Lower leg skin (tissue), 4 donors: ENCODE results near the gene TRMT1. TPM values are rescaled to one million over a fixed set of nuclear protein-coding genes. Genes with fewer than 3 reads are reported as not detected.

ENCODE experiments used
- DNase-seq, 2 donors: peaks; one replicate each; pipeline ENCODE4 v3.0.0-alpha.2; 2019; ENCODE audit warnings: low spot score in 2 of 2
- H3K4me3 ChIP-seq: fragments of 200-600 bp; sonication (generic); 2 replicates; pipeline ENCODE4 v1.5.1; 2017; ENCODE audit warnings: mild to moderate bottlenecking, low read depth; ENCODE audit not compliant: poor library complexity, severe bottlenecking
- POLR2A ChIP-seq, 2 donors: fragments of 450-650 bp; IDR thresholded peaks; one replicate each; pipeline ENCODE4 v1.6.1; 2016 to 2017; ENCODE audit warnings: antibody characterized with exemption in 2 of 2, mild to moderate bottlenecking in 1 of 2, moderate library complexity in 1 of 2
- WGBS, 2 donors: methylation state at CpG; one replicate each; pipeline ENCODE4 v1.1.5; 2018; 5-methylcytosine and 5-hydroxymethylcytosine counted together
- intact Hi-C: fragments of 100-400 bp; cut with DNase I; formaldehyde crosslinking; loops from one replicate; pipeline ENCODE4 v1.15.0; 2023; ENCODE audit warnings: low total_unique reads
- total RNA-seq, 4 donors: library from RNA; depleted of rRNA; stranded (reverse); fragments of >200 nt; gene quantifications; one replicate each; pipeline ENCODE4 v1.1.0, GENCODE V29; 2016
- TF ChIP-seq, protein P1 (sequence below), 3 donors: fragments of 450-650 bp; IDR thresholded peaks; one replicate each; pipeline ENCODE4 v1.5.1; 2016; ENCODE audit warnings: antibody characterized with exemption in 3 of 3, mild to moderate bottlenecking in 3 of 3, moderate library complexity in 2 of 3

TRMT1 gene
- total RNA-seq, 4 donors from 2014 or later, result 17.7 to 60.4 (median 32.7) TPM

- no peak overlapping the region for H3K4me3 ChIP-seq
- WGBS, 2 donors, result 50 to 67% methylated on average over 1 of the region's 1 CpG
- TF ChIP-seq, protein P1, sequence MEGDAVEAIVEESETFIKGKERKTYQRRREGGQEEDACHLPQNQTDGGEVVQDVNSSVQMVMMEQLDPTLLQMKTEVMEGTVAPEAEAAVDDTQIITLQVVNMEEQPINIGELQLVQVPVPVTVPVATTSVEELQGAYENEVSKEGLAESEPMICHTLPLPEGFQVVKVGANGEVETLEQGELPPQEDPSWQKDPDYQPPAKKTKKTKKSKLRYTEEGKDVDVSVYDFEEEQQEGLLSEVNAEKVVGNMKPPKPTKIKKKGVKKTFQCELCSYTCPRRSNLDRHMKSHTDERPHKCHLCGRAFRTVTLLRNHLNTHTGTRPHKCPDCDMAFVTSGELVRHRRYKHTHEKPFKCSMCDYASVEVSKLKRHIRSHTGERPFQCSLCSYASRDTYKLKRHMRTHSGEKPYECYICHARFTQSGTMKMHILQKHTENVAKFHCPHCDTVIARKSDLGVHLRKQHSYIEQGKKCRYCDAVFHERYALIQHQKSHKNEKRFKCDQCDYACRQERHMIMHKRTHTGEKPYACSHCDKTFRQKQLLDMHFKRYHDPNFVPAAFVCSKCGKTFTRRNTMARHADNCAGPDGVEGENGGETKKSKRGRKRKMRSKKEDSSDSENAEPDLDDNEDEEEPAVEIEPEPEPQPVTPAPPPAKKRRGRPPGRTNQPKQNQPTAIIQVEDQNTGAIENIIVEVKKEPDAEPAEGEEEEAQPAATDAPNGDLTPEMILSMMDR (IDR thresholded peaks at IDR 0.05), result no peak
- TF ChIP-seq POLR2A (IDR thresholded peaks at IDR 0.05), result no peak
- intact Hi-C loops, result no loop called here
- DNase-seq, result no peak
These were observed 12.0 kb upstream of the TRMT1 start for GRCh38 chr19:13128583-13128982.

DNA sequence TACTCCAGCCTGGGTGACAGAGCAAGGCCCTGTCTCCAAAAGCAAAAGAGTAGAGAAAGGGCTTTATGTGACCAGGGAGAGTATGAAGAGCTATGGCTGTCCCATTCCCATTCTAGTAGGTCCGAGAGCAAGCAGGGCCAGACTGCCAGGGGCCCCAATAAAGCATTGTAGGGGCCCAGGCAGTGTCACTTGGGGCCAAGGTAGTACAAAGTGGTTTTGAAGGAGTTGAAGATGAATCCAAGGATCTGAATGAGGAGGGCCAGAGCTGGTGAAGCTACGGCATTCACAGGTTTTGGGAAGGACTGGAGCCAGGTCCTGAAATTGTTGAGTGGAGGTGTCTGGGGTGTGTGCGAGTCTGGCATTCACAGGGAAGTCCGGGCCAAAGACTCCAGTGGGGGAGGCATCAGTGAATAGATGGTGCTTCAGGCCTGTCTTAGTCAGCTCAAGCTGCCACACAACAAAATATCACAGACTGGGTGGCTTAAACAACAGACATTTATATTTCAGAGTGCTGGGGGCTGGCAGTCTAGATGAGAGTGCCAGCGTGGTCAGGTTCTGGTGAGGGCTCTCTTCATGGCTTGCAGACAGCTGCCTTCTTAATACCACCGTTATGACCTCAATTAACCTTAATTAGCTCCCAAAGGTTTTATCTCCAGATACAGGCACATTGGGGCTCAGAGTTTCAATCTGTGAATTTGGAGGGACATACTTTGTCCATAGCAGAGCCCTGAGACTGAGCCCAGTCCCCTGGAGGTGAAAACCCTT lies 11.5 kb upstream of the TRMT1 start:
- H3K4me3 ChIP-seq, result no peak overlapping the region
- no peak for DNase-seq
- 89 to 90% methylated on average over 6 of the region's 6 CpGs for WGBS, 2 donors
- intact Hi-C loops, result no loop called here
- TF ChIP-seq, protein P1 (IDR thresholded peaks at IDR 0.05), result no peak
- no peak for TF ChIP-seq POLR2A (IDR thresholded peaks at IDR 0.05)

- WGBS, 2 donors, result 82 to 88% methylated on average over 9 of the region's 9 CpGs
- TF ChIP-seq, protein P1 (IDR thresholded peaks at IDR 0.05), result no peak
- TF ChIP-seq POLR2A (IDR thresholded peaks at IDR 0.05), result no peak
- intact Hi-C loops, result no loop called here
These were observed 10.5 kb upstream of the TRMT1 start for GRCh38 chr19:13127051-13127450.

GRCh38 chr19:13122980-13123957 lies 6.7 kb upstream of the TRMT1 start:
- no peak for TF ChIP-seq POLR2A (IDR thresholded peaks at IDR 0.05)
- TF ChIP-seq, protein P1 (IDR thresholded peaks at IDR 0.05), result no peak
- intact Hi-C loops, result no loop called here
- WGBS, 2 donors, result 87 to 95% methylated on average over 20 of the region's 20 CpGs
- no peak overlapping the region for H3K4me3 ChIP-seq
- no peak for DNase-seq

More at GRCh38 chr19:13127051-13127450, 10.5 kb upstream of the TRMT1 start:
- no peak overlapping the region for H3K4me3 ChIP-seq
- DNase-seq, result no peak

- intact Hi-C loops, result no loop called here
- TF ChIP-seq, protein P1 (IDR thresholded peaks at IDR 0.05), result no peak
- no peak overlapping the region for H3K4me3 ChIP-seq
- WGBS, 2 donors, result 85 to 92% methylated on average over 13 of the region's 13 CpGs
- DNase-seq, result no peak
These were observed 5.8 kb upstream of the TRMT1 start for GRCh38 chr19:13122275-13122878.
